Fibroblast of pulmonary artery (primary cell): ENCODE results near the gene CNTFR.
"Not testable (repeated sequence)": the region's sequence is repeated elsewhere in the genome, so short reads cannot be mapped to it uniquely, and the experiment has no call there.

ENCODE experiments used
- DNase-seq: peaks from one replicate; pipeline ENCODE4 v3.0.0-alpha.2; 2010; ENCODE audit warnings: low read depth
- H3K4me3 ChIP-seq: replicated peaks from 2 replicates; pipeline ENCODE4 v1.5.1; 2011; ENCODE audit warnings: low read depth, mild to moderate bottlenecking, control low read depth, low read length, moderate library complexity
- CTCF ChIP-seq: IDR thresholded peaks from 2 replicates; pipeline ENCODE4 v1.5.1; 2011; ENCODE audit warnings: mild to moderate bottlenecking, control low read depth, low read length, inconsistent platforms; ENCODE audit errors: missing control alignments

CNTFR gene, protein sequence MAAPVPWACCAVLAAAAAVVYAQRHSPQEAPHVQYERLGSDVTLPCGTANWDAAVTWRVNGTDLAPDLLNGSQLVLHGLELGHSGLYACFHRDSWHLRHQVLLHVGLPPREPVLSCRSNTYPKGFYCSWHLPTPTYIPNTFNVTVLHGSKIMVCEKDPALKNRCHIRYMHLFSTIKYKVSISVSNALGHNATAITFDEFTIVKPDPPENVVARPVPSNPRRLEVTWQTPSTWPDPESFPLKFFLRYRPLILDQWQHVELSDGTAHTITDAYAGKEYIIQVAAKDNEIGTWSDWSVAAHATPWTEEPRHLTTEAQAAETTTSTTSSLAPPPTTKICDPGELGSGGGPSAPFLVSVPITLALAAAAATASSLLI

GRCh38 chr9:34589636-34590380 is at the start of gene CNTFR:
Gene CNTFR, minus strand, starts transcription at chr9:34589724. Its CDS starts 20,743 bp downstream, at chr9:34568981.
- DNase-seq: no peak
- TF ChIP-seq CTCF: no peak
- no peak within 1 kb of the TSS for H3K4me3 ChIP-seq

DNA sequence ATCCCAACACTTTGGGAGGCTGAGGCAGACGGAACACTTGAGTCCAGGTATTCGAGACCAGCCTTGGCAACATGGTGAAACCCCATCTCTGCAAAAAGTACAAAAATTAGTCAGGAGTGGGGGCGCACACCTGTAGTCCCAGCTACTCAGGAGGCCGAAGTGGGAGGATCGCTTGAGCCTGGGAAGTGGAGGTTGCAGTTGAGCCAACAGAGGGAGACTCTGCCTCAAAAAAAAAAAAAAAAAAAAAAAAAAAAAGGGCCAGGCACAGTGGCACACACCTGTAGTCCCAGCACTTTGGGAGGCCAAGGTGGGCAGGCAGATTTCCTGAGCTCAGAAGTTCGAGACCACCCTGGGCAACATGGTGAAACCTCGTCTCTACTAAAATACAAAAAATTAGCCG is 49.8 kb upstream of the CNTFR start:
- not testable (repeated sequence) for H3K4me3 ChIP-seq, DNase-seq

DNA sequence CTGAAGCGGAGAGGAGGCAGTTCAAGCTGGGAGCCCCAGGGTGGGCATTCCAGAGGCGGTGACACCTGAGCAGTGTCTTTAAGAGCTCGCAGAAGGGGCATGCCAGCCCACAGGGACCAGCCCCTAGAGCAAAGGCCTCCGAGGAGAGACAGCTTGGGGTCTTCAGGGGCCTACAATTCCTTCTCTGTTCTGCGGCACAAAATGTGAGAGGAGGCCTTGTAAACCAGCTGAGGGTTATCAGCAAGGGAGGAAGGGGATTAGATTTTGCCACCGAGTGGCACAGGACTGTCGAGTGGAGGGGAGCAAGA is 48.6 kb upstream of the CNTFR start:
- TF ChIP-seq CTCF: no peak
- H3K4me3 ChIP-seq: peak overlapping the region; percentile 71
- DNase-seq: no peak

GRCh38 chr9:34637356-34638137 is 48.0 kb upstream of the CNTFR start, which contains the start of gene SIGMAR1:
Gene SIGMAR1, minus strand, starts transcription at chr9:34637787. Its CDS starts 90 bp downstream, at chr9:34637697.
- DNase-seq: peak; percentile 92
- TF ChIP-seq CTCF: no peak
- H3K4me3 ChIP-seq: peak within 1 kb of the TSS; percentile 71

- DNase-seq: no peak
- peak overlapping the region; percentile 71 for H3K4me3 ChIP-seq
These were observed 47.3 kb upstream of the CNTFR start for GRCh38 chr9:34636791-34637355.

GRCh38 chr9:34635556-34635955 is 46.0 kb upstream of the CNTFR start:
- DNase-seq: no peak
- no peak for TF ChIP-seq CTCF
- no peak overlapping the region for H3K4me3 ChIP-seq

More at GRCh38 chr9:34636791-34637355, 47.3 kb upstream of the CNTFR start:
- TF ChIP-seq CTCF: no peak
